GOT3 (cell line): Measurements from ENCODE around the gene VGF.
"Not testable (repeated sequence)": the region's sequence is repeated elsewhere in the genome, so short reads cannot be mapped to it uniquely, and the experiment has no call there.

Experiments
- DNase-seq: peaks from one replicate; lab custom pipeline; 2025; ENCODE audit warnings: mixed read lengths; lab: John Stamatoyannopoulos, UW

VGF gene

GRCh38 chr7:101165075-101165957, at the start of gene VGF:
Gene VGF (minus strand): TSS chr7:101165569. CDS start chr7:101164843, 726 bp downstream.
- DNase-seq: peak; percentile 65

GRCh38 chr7:101212014-101212413, 46.6 kb upstream of the VGF start:
- no peak for DNase-seq

- DNase-seq: no peak
Observed at GRCh38 chr7:101211501-101211900, 46.1 kb upstream of the VGF start.

- no peak for DNase-seq
Observed at GRCh38 chr7:101210143-101210542, 44.8 kb upstream of the VGF start.

GRCh38 chr7:101208794-101209193, 43.4 kb upstream of the VGF start:
- no peak for DNase-seq

DNA sequence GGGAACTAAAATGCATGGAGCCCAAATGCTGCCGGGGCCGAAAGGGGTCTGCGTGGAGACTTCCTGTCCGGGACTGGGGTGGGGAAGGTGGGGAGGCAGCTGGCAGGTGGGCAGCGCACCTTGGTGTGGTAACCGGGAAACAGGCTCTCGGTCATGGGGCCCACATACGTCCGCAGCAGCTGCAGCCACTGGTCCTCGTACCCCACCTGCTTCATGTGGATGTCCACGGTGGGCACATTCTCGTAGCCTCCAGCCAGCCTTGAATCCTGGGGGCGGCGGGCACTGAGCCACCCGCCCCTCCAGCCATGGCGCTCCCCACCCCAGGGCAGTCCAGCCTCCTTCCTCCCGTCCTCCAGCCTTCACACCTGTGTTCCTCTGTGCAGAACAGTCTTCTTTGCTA, 42.1 kb upstream of the VGF start:
- no peak for DNase-seq

DNA sequence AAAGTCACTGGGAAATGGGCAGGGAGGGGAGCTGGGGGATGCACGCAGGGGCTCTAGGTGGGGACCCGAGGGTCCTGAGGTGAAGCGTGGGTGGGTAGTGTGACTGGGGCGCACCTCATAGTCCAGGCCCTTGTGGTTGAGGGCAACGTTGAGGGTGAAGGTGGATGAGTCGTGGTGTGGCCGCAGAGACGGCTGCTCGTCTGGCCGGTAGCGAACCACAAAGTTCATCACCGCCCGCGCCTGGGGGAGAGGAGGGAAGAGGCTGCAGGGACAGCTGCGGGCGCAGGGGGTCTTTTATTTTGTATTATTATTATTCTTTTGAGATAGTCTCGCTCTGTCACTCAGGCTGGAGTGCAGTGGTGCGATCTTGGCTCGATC, 41.3 kb upstream of the VGF start:
- DNase-seq: no peak

DNA sequence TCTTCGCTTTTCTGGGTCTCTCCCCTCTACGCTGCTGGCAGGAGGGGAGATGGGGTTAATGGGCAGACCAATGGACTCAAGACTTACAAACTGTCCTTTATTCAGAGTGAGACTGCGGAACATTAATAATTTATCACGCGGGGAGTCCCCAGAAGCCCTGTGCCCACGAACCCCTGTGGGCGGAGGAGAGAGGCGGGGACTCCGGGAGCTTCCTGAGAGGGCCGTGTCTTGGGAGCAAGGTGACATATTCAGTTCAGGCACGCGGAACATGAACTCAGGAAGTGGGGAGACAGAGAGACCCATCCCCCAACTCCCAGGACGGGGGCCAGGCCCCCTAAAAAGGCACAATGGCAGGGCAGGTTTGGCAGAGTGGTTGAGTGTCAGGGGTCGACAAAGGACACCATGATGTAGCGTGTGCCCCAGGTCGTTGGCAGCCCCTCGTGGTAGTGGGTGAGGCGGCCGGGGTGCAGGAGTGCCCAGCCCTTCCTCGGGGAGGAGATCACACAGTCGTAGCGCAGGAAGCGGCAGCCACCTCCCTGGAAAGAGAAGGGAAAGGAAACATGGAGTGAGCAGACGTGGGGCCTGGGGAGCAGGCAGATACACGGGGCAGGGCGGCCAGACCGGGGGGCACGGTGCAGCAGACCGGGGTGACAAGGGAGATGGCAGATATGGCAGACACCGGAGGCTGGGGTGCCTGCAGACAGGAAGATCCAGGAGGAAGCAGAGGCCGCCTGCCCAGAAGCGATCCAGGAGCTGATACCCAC, 40.7 kb upstream of the VGF start:
- no peak for DNase-seq

DNA sequence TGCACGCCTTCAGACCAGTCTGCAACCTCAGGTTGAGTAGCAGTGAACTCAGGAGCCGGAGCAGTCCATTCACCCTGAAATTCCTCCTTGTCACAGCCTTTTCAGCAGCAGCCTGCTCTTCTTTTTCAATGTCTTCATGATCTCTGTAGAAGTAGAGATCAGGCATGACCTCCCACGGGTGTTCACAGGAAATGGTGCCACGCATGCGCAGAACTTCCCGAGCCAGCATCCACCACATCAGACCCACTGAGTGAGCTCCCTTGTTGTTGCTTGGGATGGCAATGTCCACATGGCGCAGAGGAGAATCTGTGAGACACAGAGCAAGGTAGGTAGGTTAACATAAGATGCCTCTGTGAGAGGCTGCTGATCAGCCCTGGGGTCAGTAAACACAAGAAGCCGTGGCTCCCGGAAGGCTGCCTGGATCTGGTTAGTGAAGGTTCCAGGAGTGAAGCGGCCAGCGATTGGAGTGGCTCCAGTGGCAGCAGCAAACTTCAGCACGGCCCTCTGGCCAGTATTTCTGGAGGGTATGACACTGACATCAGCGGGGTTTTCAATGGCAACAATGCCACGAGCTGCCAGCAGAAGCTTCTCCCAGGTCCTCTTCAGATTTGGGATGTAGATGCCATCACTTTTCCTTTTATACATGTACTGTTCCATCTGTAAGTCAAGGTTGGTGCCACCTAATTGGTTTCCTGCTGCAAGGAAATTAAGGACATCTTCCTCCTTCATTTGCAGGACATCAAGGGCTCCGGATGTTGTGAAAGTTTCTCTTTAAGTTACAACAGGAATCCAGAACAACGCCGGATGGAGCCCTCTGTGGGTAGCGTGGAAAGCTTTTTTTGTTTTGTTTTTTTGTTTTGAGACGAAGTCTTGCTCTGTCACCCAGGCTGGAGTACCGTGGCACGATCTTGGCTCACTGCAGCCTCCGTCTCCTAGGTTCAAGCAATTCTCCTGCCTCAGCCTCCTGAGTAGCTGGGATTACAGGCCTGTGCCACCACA, 38.7 kb upstream of the VGF start:
- not testable (repeated sequence) for DNase-seq

DNA sequence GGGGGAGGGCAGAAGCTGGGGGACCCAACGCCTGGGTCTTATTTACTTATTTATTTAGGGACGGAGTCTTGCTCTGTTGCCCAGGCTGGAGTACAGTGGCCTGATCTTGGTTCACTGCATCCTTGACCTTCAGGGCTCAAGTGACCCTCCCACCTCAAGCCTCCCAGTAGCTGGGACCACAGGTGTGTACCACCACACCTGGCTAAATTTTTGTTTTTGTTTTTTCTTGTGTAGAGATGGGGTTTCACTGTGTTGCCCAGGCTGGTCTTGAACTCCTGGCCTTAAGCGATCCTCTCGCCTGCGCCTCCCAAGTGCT, 37.2 kb upstream of the VGF start:
- DNase-seq: no peak

GRCh38 chr7:101201695-101202602, 36.6 kb upstream of the VGF start:
- DNase-seq: no peak

DNA sequence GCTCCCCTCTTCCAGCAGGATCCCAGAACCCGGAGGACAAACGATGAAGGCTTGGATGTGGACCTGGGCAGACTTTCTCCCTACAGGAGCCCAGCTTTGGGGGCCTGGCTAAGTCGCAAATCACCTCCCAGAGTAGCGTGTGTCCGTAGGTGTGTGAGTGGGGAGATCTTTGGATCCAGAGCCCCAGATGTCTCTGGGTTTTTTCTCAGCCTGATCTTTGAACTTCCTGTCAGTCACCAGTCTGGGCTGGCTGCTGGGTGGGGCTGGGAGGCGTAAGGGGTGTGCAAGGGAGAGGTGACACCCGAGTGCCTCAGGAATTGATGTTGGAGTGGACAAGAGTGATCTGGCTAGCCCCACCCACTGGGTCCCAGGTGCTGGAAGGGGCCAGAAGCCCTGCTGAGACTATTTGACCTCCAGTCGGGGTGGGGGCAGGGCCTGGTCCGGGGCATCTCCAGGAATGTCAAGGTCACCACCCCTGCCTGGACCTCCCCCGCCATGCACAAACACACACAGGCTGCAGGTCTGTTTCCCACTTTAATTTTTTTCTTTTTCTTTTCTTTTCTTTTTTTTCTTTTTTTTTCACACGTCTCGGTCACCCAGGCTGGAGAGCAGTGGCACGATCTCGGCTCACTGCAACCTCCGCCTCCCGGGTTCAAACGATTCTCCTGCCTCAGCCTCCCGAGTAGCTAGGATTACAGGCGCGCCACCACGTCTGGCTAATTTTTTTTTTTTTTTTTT, 35.7 kb upstream of the VGF start, which contains the start of gene MOGAT3:
Gene MOGAT3, minus strand, starts transcription at position 175 of the 738 bp plus-strand sequence. CDS start 182 bp downstream, outside the sequence.
- no peak for DNase-seq

GRCh38 chr7:101200504-101200861, 35.1 kb upstream of the VGF start:
- no peak for DNase-seq

- DNase-seq: not testable (repeated sequence)
Observed at GRCh38 chr7:101199522-101199921, 34.2 kb upstream of the VGF start.

DNA sequence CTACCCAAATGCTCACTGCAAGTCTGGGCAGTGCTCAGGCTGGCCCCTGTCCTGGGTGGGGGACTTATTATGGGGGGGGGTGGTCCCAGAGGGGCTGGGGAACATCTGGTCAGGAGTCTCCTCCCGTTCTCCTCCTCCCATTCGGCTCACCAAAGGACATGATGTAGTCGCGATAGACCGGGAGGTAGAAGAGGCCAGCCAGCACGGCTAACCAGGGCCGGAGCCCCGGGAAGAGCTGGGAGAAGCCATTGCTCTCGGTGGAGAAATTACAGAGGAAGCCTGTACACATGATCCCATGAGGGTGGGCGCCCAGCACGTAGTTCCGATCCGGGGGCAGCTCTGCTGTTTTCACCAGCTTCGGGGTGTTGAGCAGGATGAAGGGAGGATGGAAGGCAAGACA, 33.1 kb upstream of the VGF start:
- DNase-seq: no peak

DNA sequence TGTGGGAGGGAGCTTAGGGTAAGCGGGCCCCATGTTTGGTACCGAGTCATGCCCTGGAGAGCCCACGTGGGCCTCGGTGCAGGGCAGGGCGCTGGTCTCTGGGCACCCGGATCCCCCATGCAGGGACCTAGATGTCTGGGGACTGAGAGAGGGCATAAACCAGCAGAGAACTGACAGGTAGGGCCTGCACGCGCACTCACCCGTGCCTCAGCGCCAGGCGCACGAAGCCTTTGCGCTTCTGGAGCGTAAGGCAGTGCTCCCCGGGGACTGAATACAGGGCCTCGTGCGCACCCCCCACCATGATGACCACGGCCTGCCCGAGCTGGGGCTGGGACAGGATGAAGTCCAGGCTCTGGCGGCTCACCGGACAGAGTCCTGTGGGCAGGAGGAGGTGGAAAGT, 32.6 kb upstream of the VGF start:
- no peak for DNase-seq

GRCh38 chr7:101195884-101196283, 30.5 kb upstream of the VGF start:
- DNase-seq: no peak

DNA sequence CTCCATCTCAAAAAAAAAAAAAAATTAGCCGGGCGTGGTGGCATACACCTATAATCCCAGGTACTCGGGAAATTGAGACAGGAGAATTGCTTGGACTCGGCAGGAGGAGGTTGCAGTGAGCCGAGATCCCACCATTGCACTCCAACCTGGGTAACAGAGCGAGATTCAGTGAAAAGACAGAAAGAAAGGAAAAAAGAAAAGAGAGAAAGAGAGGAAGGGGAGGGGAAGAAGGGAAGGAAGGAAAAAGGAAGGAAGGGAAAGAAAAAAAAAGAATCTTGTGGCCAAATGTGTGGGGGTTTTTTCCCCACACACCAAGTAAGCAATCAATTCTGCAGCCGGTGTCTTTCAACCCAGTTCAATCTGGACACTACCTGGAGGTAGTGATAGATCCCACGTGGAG, 23.7 kb upstream of the VGF start:
- no peak for DNase-seq

- DNase-seq: no peak
Observed at GRCh38 chr7:101186844-101187428, 21.6 kb upstream of the VGF start.

DNA sequence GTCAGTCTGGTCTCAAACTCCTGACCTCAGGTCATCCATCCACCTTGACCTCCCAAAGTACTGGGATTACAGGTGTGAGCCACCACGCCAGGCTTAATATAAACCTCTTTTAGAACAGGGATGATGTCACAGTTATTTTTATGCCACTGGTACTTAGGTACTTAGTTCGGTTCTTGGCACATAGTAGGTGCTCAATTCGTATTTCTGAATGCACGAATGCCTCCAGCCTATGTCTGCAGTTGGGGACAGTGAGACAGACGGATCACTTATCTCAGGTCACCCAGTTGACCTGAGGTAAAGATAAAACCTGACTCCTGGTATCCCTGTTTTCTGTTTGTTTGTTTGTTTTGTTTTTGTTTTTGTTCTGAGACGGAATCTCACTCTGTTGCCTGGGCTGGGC, 20.8 kb upstream of the VGF start:
- DNase-seq: no peak
